ENCODE results near the gene RNU6-8.
A peak's percentile ranks its signal among the peaks of the same experiment; 100 is the strongest.

The RNU6-8 gene

GRCh38 chr14:32202998-32203882 is at the start of gene RNU6-8:
Gene RNU6-8, minus strand, starts transcription at chr14:32203269.
- peak; percentile 67 for DNase-seq (ENCODE audit: low read depth, low spot score)

DNA sequence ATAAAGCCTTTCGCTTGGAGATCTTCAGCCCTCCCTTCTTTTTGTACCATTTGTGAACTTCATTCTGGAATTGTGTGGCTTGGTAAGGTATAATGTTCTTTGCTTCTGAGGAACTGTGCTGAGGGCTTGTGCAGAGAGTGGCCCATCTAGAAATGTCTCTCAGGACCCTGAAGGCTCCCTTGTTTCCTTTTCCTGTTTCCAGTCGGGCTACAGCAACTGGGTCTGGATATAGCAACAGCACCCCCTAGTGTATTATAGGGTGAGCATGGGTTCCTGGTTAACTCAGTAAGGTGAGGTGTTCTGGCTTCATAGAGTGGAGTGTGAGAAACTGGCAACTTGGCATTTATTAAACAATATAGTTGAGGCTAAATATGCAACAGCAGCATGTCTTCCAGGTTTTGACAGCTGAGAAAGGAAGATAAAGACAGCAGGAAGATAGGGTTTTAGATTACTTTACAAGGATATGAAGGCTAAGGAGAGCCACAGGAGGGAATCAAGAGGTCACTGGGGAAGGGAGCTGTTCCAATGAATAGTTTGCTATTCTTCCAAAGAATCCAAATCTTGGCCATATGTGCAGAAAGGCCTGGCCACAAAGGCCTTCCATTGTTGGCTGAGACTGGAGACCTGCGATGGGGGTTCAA is 49.1 kb upstream of the RNU6-8 start:
- DNase-seq (ENCODE audit: low read depth, low spot score): peak; percentile 29

- no peak for DNase-seq (ENCODE audit: low read depth, low spot score)
Observed at GRCh38 chr14:32251530-32251929, 48.5 kb upstream of the RNU6-8 start.

- DNase-seq (ENCODE audit: low read depth, low spot score): no peak
Observed at GRCh38 chr14:32250681-32251080, 47.6 kb upstream of the RNU6-8 start.

- no peak for DNase-seq (ENCODE audit: low read depth, low spot score)
Observed at GRCh38 chr14:32249780-32250179, 46.7 kb upstream of the RNU6-8 start.

DNA sequence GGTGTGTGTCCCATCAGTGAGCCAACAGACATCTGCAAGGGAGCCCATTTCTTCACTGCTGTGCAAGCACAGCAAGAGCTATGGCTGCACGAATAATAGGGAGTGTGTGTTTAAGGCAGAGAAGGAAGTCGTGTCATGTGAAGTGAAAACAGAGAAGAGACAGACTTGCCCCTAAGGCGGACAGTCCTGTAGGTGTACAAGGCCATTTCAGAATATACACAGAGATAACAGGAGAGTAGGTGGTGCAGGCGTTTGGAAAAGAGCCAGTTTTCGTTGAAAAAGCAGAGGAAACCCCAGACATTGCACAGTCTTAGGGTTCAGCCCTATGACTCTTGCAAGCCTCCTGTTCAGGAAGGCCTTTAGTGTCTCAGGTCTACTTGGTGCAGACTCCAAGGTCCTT is 46.3 kb upstream of the RNU6-8 start:
- no peak for DNase-seq (ENCODE audit: low read depth, low spot score)

DNA sequence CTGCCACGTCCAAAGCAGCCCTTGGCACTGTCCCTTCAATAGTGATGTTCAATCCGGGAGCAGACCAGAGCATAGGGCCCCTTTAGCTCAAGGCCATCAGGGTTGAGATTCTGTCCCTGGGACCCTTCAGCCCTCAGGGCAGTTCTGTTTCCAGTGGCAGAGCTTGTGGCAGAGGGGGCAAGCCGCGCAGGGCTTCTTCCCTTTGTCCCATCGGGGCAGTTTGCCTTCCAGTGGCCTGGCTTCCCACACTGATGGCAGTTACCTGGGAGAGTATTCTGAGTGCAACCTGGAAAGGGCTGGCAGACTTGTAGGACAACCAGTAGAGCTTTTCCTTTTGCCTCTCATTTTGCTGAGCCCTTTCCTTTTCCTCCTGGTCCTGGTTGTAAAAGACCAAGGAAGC is 43.7 kb upstream of the RNU6-8 start:
- DNase-seq (ENCODE audit: low read depth, low spot score): no peak

DNA sequence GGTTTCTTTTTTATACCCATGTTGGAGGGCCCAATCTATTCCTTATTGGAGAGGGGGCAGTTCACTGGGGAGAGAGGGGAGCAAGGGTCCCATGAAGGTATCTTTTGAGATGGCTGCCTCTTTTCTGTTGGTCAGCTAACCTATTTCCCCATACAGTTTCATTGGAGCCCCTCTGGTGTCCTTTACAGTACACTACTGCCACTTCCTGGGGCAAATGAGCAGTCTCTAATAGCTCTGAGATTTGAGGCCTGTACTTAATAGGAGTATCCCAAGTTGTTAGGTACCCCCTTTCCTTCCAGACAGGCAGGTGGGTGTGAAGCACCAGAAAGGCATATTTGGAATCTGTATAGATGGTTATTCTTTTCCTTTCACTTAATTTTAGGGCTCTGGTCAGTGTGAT is 41.3 kb upstream of the RNU6-8 start:
- DNase-seq (ENCODE audit: low read depth, low spot score): no peak

GRCh38 chr14:32233260-32233659 is 30.2 kb upstream of the RNU6-8 start:
- DNase-seq (ENCODE audit: low read depth, low spot score): no peak

- DNase-seq (ENCODE audit: low read depth, low spot score): no peak
Observed at GRCh38 chr14:32232481-32232880, 29.4 kb upstream of the RNU6-8 start.

- DNase-seq (ENCODE audit: low read depth, low spot score): no peak
Observed at GRCh38 chr14:32230695-32231280, 27.7 kb upstream of the RNU6-8 start.

- no peak for DNase-seq (ENCODE audit: low read depth, low spot score)
Observed at GRCh38 chr14:32230181-32230580, 27.1 kb upstream of the RNU6-8 start.

- DNase-seq (ENCODE audit: low read depth, low spot score): no peak
Observed at GRCh38 chr14:32226056-32226455, 23.0 kb upstream of the RNU6-8 start.

DNA sequence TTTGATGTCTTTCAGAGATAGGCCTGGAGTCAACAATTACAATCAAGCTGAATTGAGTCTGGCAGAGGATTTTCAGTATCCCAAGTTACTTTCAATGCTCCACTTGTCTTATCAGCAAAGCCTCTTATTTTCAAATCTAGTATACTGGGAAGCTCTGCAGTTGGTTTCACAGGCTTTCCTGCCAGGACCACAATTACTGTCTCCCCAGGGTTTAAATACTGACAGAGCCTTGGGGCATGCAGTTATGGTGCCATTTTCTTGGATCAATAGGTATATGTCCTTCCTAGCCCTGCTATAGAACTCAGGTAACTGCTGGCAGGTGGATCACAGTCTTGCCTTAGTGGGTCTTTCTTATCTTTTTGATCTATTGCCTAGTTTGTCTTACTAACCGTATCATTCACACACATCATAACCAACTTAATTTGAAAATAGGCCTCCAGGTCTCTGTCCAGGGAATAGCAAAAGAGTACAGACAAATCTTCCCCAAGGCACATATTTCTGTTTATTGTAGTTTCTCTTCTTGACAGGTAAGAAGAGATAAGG is 22.4 kb upstream of the RNU6-8 start:
- no peak for DNase-seq (ENCODE audit: low read depth, low spot score)

DNA sequence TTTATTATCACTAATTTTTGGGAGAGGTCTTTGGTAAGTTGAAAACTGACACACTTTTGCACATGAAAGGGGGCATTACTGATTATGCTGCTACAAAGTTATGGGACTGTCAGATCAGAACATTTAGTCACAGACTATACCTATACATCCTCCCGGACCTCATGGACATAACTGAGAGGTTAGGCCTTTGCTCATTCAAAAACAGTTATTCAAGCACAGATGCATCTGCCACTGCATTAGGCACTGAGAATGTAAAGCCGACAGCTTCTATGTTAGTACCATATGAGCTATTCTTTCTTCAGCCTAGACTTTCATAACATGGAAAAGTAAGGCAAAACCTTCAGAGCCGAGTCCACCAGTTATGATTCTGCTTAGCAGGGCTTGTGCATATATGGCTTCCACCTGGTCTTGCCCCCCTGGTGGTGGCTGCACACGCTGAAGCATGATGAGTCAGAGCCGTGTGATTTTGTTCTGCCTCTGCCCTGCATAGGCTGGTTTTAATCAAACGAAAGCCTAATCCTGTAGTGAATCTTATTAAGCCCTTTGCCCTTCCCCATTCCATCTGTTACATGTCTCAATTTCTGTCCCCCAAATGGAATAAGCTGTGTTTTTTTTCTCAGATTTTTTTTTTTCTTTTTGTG is 21.8 kb upstream of the RNU6-8 start:
- no peak for DNase-seq (ENCODE audit: low read depth, low spot score)

DNA sequence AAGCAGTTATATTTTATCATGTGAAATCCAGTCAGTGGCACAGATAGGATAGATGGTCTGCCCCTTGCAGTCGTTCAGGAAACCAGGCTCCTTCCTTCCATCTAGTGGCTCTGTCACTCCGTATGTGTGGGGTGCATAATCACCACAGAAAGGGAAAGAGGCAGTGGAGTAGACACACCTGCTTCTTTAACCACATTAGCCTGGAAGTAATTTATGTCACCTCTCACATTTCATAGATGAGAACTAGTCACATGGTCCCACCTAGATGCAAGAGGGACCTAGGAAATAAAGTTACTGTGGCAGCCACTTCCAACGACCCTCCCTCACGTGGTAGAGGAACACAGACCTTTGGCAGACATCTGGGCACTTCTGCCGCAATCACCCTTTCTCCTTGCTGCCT is 14.2 kb upstream of the RNU6-8 start:
- DNase-seq (ENCODE audit: low read depth, low spot score): no peak

DNA sequence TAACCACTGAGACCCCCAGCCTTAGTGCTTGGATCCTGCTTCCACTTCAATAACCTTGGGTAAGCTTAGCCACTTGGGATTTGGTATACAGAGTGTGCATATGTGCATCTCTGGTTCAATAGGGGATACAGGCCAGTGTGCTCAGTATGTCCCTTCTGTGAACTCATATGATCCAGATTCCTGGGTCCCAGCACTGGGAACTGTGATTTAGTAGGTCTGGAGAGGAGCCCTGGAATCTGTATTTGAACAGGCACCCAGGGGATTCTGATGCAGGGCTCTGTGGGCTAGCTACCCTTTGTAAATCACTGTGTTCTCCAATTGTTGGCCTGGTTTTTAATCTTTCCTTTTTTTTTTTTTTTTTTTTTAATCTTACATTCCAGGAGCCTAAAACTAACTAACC is 9.8 kb upstream of the RNU6-8 start:
- DNase-seq (ENCODE audit: low read depth, low spot score): no peak

DNA sequence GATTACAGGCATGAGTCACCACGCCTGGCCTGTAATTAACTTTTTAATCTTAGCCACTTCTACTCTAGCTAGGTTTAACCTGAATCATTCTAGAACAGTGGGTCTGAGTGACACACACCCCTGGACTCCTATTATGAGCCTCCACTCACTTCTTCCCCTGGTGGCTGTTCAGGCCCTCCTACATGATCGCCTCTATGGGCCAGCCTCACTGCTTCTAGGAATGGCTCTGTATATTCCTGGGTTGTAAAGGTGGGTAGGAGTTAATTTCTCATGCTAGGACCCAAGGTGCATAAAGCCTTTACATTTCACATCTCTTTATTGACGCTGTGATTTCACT is 8.0 kb upstream of the RNU6-8 start:
- no peak for DNase-seq (ENCODE audit: low read depth, low spot score)

- DNase-seq (ENCODE audit: low read depth, low spot score): no peak
Observed at GRCh38 chr14:32209471-32209870, 6.4 kb upstream of the RNU6-8 start.

DNA sequence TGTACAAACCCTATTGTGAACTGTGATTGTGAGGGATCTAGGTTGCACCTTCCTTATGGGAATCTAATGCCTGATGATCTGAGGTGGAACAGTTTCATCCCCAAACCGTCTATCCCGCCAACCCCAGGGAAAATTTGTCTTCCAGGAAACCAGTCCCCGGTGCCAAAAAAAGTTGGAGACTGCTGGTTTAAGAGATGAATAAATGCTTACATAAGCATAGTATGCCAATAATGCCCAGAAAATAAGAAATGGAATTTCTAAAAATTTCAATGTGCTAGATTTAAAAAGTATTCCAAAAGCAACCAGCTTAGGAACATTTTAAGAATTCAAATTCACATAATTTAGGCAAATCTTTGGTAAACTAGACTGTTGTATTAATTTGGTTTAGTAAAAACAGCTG is 5.4 kb upstream of the RNU6-8 start:
- no peak for DNase-seq (ENCODE audit: low read depth, low spot score)

DNA sequence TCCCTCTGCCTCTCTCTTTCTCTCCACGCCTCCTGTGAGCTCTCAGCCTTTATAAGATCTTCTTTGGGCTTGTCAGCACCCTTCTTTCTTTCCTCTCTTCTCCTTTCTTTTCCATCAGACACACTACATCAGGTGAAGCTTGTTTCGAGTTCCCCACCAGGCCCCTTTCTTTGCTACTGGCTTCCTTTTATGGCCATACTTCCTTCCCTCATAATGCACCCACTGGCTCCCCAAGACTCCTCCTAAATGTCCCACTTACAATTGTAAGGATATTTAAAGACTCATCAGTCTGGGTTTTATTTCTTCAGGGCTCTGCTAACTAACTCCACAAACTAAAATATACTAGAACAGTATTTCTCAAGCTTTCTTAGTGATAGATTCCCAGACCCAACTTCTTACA is 3.5 kb upstream of the RNU6-8 start:
- no peak for DNase-seq (ENCODE audit: low read depth, low spot score)

GRCh38 chr14:32205984-32206383 is 2.9 kb upstream of the RNU6-8 start:
- no peak for DNase-seq (ENCODE audit: low read depth, low spot score)
